ENCODE measurements around the gene TSLP.

DNA sequence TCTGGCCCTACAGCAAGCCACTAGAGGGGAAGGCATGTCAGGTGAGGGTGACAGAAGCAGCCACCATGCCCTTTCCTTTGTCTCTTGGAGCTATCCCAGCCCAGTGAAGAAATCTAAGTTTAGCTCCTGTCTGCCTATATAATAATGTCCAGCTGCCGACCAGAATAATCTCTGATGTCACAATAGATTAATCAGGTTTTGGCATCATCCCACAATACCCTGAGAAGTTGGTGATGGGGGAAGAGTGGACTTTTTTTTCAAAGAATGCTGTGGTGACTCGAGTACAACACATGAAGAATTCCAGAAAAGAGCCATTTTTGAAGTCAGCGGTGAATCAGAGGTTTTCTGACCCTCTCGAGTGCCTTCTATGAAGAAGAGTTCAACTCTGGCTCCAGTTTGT, 1.7 kb upstream of the TSLP start:
- TF ChIP-seq, protein P1, sequence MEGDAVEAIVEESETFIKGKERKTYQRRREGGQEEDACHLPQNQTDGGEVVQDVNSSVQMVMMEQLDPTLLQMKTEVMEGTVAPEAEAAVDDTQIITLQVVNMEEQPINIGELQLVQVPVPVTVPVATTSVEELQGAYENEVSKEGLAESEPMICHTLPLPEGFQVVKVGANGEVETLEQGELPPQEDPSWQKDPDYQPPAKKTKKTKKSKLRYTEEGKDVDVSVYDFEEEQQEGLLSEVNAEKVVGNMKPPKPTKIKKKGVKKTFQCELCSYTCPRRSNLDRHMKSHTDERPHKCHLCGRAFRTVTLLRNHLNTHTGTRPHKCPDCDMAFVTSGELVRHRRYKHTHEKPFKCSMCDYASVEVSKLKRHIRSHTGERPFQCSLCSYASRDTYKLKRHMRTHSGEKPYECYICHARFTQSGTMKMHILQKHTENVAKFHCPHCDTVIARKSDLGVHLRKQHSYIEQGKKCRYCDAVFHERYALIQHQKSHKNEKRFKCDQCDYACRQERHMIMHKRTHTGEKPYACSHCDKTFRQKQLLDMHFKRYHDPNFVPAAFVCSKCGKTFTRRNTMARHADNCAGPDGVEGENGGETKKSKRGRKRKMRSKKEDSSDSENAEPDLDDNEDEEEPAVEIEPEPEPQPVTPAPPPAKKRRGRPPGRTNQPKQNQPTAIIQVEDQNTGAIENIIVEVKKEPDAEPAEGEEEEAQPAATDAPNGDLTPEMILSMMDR (IDR thresholded peaks at IDR 0.05), result no peak
- TF ChIP-seq POLR2AphosphoS5 (IDR thresholded peaks at IDR 0.05; ENCODE audit: low read depth, low read length), result no peak
- TF ChIP-seq, protein P2, sequence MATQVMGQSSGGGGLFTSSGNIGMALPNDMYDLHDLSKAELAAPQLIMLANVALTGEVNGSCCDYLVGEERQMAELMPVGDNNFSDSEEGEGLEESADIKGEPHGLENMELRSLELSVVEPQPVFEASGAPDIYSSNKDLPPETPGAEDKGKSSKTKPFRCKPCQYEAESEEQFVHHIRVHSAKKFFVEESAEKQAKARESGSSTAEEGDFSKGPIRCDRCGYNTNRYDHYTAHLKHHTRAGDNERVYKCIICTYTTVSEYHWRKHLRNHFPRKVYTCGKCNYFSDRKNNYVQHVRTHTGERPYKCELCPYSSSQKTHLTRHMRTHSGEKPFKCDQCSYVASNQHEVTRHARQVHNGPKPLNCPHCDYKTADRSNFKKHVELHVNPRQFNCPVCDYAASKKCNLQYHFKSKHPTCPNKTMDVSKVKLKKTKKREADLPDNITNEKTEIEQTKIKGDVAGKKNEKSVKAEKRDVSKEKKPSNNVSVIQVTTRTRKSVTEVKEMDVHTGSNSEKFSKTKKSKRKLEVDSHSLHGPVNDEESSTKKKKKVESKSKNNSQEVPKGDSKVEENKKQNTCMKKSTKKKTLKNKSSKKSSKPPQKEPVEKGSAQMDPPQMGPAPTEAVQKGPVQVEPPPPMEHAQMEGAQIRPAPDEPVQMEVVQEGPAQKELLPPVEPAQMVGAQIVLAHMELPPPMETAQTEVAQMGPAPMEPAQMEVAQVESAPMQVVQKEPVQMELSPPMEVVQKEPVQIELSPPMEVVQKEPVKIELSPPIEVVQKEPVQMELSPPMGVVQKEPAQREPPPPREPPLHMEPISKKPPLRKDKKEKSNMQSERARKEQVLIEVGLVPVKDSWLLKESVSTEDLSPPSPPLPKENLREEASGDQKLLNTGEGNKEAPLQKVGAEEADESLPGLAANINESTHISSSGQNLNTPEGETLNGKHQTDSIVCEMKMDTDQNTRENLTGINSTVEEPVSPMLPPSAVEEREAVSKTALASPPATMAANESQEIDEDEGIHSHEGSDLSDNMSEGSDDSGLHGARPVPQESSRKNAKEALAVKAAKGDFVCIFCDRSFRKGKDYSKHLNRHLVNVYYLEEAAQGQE (IDR thresholded peaks at IDR 0.05; ENCODE audit: insufficient read depth in 1 of 2, low read depth in 2 of 2, low read length in 1 of 2), result no peak
- no peak for TF ChIP-seq SIN3A (IDR thresholded peaks at IDR 0.05; ENCODE audit: borderline replicate concordance, insufficient read depth, low read depth, low read length)
- TF ChIP-seq TCF7L2 (IDR thresholded peaks at IDR 0.05; ENCODE audit: low read depth, low read length), result no peak

Measured in Panc1 (cell line).